Activated CD8-positive, alpha-beta memory T cell treated with anti-CD3 and anti-CD28 coated beads for 48 hours (primary cell): ENCODE measurements around the gene SGK1.

Experiments
- DNase-seq, 3 experiments: peaks; one replicate each; pipeline ENCODE4 v3.0.0-alpha.2; 2020; ENCODE audit warnings: low read depth in 2 of 3, low spot score in 2 of 3

SGK1 gene

DNA sequence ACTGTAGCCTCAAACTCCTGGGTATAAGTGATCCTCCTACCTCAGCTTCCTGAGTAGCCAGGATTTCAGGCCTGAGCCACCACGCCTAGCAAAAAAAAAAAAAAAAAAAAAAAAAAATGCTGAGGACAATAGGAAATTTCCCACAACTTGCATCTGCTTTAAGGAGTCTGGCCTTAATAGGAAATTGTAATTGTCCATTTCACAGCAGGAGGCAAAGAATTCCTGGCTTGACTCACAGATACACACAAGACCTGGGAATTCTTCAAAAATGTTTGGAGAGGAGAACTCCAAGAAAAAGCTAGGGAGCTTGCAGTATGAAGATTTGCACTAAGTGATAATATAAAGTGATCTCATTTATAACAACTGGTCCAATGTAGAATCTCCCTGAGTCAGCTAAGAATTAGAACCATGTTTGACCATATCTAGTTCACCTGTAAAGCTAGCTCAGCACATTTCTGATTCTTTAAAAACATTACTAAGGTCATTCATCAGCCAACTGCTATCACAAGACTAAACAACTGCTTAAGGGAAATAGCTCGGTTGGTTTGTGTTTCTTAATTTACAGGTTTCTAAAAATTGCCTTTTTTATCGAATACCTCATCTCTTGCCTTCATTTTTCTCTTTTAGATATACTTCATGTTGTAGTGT lies 185.3 kb downstream of the SGK1 start:
- no peak for DNase-seq

DNA sequence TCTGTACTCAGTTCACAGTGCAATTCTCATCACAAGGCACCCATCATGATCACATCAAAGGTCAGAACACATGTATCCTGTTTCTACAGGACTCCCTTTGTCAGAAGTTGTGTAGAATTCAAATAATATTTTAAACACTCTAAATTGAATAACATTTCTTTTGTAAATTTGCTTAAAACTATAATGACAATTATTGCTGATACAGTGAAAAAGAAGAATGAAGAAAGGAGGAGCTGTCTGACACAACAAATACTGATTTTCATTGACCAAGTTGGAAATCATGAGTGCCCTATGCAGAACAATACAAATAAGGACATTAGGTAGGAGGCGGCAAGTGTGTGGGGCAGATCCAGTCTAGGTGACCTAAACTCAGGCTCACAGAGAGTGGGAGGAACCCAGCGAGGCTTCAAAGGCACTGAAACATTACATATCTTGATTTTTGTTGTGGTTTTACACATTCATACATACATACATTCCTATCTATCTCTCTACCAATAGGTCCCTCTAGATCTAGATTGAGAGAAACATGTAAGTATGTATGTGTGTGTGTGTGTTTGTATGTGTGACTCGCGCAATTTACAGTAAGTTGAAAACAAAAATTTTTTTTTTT lies 186.3 kb downstream of the SGK1 start:
- no peak for DNase-seq

DNA sequence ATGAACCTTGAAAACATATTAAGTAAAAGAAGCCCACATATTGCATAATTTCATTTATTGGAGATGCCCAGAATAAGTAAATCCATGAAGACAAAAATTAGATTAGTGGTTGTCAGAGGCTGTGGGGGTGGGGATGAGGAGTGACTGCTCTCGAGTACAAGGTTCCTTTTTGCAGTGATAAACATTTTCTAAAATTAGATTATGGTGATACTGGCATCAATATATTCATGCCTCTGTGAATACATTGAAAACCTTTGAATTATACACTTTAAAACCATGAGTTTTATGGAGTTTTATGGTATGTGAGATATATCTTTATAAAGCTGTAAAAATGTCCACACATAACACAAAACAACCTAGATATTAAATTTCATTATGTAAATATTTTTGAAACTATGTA lies 189.8 kb downstream of the SGK1 start:
- DNase-seq = no peak

DNA sequence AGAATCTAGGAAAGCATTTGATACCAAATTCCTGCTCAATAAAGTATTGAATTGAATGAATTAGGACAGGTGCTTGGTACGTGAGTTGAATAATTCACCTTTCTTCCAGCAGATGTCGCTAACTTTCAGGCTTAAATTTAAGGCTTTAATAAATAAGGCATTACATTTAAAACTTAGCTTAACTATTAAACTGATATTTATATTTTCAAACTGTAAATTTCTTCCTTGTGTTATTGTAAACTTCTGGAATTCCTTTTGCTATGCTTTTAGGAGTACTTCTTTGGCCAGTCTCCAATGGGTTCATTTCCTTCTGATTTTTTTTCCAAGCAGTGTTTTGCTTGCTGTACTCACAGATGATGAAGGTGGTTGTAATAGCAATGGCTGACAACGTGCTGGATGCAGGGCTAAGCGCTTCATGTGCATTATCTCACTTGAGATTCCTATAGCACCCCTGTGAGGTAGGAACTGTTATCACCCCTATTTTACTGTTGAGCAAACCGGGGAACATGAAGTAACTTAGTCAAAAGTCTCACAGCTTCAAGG lies 194.2 kb downstream of the SGK1 start:
- DNase-seq = no peak

DNA sequence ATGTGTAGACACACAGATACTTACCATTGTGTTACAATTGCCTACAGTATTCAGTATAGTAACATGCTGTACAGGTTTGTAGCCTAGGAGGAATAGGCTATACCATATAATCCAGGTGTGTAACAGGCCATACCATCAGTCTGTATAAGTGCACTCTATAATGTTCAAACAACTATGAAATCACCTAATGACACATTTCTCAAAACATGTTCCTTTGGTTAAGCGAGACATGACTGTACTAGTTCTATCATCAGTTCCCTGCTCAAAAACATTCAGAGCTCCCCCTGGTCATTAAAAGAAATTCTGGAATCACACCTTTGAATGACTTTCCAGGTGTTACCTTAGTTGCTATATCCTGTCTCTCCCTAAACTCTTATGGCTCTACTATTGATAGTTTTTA lies 195.1 kb downstream of the SGK1 start:
- no peak for DNase-seq

DNA sequence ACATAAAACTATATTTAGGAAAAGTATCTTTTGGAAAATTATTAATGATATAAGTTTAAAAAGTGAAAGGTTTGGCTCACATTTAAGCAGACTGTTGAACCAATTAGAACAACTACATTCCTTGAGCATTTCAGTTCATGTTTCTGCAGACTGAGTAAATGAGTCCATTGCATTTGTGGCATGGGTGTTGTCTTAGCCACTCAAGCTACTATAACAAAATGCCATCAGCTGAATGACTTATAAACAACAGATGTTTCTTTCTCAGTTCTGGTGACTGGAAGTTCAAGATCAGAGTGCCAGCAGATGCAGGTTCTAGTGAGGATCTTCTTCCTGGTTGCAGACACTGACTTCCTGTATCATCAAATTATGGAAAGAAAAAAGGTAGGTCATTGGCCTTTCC lies 198.4 kb downstream of the SGK1 start:
- DNase-seq = no peak
